Gastroesophageal sphincter (tissue), 2 donors: ENCODE results near the gene PIBF1.

Source experiments
- EP300 ChIP-seq: sonication (generic); formaldehyde crosslinking; IDR thresholded peaks from one replicate; pipeline ENCODE4 v1.6.1; 2017; ENCODE audit warnings: antibody characterized with exemption, mild to moderate bottlenecking
- POLR2AphosphoS5 ChIP-seq: sonication (generic); formaldehyde crosslinking; IDR thresholded peaks from one replicate; pipeline ENCODE4 v1.6.1; 2017; ENCODE audit warnings: antibody characterized with exemption

DNA sequence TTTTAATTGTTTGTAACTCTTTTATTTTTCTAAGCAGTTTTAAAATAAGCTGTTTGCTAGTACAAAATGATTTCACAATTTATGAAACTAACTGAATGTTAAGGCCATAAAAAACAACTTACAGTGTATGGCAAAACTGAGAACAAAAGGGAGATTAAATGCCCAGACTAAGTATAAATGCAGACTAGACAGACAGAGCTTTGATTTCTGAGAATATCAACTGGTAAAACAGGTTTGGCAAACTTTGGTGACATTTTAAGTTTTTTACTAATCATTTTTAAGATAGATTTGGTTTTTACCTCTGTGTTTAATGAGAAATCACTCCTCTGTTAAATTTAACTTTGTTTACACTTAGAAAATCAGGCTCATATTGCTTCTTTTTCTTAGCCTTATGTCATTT lies 149.4 kb downstream of the PIBF1 start:
- TF ChIP-seq POLR2AphosphoS5 (no peak), EP300 (no peak)
